NCI-H2227 (cell line): ENCODE data around the gene COL4A1.

ENCODE experiments used
- DNase-seq: peaks from one replicate; lab custom pipeline; 2025; ENCODE audit not compliant: unreplicated experiment; lab: John Stamatoyannopoulos, UW

COL4A1 gene

DNA sequence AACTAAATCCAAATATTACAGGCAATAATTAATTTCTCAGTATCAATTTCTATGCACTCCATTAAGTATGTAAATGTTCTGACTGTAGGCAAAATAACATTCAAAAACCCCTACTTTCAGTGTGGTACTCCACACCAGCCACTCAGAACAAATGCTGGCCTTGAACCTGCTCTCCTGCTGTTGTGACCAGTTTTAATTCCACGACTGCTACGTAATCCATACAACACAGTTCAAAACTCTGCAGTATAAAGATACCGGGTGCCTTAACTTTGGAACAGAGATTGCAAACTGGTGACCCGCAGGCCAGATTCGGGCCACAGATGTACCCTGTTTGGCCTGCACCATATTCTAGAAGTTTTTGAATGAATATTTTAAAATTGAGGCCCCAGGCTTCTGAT is 30.4 kb downstream of the COL4A1 start:
- no peak for DNase-seq

DNA sequence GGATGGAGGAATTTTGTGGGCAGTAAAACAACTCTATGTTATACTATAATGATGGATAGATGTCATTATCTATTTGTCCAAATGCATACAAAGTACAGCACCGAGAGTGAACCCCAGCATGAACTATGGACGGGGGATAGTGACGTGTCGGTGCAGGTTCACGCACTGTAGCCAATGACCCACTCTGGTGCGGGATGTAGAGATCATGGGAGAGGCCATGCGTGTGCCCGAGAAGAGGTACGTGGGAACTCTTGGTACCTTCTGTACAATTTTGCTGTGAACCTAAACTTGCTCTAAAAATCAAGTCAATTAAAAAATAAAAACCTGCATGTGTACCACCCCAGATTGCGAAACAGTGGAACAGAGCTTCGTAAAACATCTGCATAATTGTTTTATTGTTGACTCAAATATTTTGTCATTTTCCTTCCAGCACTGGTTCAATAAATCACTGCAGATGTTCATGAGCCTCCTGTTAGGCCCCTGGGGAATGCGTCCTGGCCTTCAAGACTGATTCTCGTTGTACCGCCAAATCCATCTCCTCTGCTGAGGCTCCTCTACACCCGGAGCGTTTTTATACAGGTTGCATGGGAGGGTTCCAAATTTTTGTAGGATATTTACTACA is 30.9 kb downstream of the COL4A1 start:
- no peak for DNase-seq

DNA sequence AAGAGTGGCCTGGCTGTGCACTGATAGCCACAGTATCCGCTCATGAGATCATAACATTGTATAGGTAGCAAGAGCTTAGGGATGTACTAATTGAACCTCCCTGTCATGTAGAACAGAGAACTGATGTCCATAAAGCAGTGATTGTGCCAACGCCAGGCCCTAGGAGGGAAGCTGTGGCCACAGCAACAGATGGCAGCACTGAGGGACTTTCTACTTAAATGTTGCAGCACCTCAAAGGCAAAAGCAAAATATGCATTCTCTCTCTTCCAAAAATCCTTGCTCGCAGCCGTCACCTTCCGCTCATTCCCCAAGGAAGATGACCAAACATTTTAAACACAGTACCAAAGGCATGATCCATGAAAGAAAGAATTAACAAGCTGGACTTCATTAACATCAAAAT is 32.3 kb downstream of the COL4A1 start:
- no peak for DNase-seq

DNA sequence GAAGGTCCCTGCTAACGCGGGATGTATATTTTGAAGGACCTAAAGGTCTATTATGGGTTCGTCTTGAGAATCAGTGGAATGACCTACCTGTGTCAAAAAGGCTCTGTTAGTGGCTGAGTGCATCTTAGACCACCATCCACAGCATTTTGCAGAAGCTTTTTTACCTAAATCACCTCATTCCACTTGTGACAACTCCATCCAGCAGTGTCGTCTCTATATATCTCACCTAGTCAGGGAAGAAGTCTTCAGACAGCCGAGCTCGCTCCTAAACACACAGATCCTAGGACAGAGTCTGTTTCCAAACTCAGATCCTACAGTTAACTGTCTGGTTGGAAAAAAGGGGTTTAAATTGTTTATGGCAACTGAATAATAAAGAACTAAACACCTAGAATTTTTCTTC is 33.7 kb downstream of the COL4A1 start:
- DNase-seq: no peak

DNA sequence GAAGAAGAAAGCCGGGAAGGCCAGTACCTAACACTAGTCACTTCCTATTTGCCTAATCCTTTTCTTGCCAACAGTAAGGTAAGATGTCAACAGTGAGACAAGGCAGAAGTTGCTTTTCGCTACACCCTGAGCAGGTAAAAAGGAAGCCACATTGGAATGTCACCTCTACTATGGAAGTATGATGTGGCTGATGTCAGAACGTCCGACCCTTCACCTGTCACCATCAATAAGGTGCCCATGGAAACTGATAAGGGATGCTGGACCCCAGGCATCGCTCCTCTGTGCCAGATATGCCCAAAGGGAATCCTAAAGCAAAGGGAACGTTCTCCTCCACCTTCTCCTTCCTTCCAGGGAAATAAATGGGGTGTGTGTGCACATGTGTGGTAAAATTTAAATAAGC is 34.3 kb downstream of the COL4A1 start:
- DNase-seq: no peak

DNA sequence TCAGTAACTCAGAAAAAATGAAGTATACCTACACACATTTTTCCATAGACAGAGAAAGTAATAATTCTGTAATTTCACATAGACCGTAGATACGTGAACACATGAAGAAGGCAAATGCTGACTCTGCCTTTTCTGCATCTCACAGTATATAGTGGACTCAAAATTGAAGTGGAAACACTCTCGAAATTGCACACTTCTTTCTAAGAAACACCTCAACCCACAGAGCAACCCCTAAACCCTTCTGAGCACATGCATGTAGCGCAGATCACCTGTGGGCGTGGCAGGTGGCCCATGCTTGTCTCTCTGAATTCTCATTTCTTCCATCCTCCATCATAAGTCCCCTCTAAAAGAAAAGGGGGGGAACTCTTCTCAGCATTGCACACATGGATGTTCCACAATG is 34.7 kb downstream of the COL4A1 start:
- DNase-seq: no peak

DNA sequence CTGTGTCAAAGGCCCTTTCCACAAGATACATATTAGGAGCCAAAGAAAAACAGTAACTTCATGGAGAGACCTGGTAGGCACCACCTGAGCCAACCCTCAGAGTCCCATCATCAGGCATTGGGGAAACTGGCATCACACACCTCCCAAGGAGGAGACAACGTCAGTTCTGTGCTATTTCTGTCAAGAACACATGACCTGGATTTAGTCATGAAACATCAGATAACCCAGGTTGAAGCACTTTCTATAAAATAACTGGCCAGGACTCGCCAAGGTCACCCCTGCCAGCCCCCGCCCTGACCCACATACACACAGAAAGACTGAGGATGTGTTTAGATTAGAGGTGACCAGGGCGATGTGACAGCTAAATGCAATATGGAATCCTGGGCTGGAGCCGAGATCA is 35.6 kb downstream of the COL4A1 start:
- DNase-seq: no peak

DNA sequence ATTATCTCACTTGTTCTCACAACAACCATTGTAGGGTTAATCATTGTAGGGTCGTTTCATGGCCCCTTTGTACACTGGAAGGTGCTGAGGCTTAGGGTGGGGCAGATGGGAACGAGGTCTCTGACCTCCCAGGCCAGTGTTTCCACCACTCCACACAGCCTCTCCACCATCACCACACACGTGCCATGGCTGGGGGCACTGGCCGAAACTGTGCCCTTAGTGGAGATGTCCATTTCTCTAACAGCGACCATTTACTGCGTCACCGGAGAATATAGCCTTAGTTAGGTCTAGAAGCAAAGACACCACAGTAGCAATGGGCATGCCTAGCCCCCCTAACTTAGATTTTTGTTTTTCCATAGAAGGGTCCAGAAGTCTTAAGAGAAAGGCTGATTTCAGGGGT is 36.5 kb downstream of the COL4A1 start:
- no peak for DNase-seq

DNA sequence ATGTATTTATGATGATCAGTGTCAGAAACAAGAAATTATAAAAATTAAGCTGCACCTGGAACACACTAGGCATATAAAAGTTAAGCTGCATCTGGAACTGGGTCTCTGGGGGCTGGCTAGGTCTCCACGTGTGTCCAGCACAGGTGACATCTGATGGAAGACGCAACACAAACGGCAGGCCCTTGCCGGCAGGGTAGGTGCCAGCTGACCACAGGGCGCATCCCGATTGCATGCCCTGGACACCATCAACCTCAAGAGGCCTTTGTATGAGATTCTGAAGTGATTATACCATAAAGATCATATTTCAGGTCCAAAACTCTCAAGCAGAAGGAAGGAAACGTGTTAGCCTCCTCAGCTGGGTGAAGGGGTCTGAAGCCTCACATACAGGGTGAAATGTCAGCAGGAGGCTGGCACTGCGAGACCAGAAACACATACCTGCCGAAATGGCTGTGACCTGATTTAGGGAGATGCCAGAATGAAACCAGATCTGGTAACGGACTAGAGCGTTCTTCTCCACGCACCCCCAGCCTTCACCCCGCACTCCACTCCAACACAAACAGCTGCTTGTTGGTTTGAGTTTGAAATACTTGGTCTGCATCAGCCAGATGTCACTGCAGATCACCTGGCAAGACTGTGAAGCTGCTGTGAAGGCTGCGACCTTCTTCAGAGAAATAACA is 37.3 kb downstream of the COL4A1 start:
- no peak for DNase-seq

DNA sequence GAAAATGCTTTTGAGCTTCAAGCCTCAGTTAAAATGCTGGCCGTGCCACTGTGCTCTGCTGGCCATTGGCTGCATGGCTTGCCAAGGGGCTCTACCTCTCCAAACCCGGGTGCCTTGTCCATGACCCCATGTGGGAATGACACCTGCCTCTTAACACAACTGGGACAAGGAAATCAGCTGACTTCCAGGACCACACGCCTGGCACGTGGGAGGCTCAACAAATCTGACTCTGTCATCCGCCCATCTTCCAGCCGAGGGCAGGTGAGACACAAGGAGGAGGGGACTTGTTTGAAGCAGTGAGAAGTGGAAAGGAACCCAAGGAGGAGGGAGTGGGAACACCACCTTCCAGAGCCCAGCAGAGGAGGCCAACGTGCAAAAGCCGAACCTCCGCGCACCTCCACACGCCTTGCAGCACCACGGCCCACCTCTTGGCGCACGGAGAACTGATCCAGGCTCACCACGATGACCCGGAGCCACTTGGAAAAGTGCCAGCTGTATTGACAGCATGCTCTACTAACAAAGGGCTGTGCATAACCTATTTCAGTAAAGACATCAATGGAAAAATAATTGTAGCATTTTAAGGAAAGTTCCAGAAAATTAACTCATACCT is 38.3 kb downstream of the COL4A1 start:
- no peak for DNase-seq

DNA sequence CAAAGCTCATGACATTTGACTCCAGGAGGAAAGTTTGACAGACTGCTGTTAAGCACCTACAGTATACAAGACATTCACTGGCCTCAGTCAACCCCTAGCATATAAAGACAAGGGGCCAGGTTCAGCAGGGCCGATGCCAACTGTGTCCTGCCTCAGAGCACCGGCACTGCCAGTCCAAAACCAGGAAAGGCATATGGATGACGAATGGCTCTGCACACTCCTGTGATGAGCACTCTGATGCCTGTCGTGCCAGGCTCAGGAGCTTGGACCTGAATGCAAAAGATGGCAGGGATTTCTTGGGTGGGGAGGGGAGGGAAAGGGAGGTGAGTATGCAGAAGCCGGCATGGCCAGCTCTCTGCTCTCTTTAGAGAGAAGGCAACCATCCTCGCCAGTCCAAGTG is 38.9 kb downstream of the COL4A1 start:
- DNase-seq: no peak

DNA sequence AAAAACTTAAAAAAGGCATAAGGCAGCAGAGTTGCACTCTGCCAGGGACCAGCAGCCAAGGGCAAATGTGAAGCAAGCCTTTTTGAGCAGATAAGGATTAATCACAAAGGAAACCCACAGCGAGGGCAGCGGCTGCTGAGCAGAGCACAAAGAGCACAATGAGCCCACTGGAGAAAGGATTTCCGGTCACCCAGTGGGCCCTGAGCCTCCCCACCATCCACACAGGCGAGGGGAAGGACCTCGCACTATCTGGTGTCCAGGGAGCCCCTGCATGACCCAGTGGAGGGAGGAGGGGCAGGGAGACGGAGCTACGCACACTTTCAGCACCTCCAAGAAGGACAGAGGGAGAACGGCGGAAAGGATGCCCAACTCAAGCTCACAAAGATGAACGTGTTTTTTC is 40.0 kb downstream of the COL4A1 start:
- DNase-seq: no peak

DNA sequence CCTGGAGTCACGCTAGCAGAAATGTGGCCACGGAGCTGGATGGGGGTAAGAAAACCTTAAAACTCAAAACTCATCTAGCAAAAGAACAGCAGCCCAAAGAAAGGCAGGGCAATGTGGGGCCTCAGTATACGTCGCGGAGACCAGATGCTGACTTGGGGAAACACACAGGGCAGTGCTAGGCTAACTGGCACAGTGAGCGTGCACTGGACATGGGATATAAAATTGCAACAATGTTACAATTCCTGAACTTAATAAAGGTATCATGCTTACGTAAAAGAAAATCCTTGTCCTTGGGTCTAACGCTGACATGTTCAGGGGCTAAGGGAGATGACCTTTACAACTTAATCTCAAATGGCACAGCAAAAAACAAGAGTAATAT is 40.5 kb downstream of the COL4A1 start:
- DNase-seq: no peak

DNA sequence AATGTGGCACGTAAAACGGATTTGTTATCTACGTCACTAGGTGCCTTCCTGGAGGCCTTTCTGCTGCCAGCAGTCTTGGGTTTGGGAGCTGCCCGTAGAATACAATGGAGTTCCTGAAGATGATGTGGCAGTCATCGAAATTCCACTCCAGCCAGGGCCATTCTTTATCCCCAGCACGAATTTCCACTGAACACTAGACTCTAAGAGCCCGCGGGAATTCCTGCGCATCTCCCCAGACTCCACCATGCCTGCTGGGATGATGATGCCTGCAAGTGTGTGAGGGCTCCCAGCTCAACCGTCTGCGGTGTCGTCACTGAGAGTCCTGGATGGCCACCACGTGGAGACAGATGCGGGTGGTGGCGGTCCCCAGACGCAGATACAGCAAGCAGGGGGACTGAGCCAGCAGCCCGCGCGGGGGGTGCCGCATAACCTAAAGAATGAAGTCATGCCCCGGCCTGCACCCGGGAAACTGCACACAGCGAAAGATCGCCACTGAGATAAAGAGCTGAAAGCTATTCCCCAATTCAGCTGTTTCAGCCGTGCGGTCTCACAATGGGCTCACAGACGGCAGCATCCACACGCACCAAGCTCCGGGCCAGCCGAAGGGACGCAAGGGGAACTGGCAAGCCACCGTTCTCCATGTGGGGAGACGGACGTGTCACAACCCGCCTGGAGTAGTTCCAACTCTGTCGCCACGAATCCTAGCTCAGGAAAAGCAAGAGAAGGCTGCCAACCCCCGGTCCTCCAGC is 41.1 kb downstream of the COL4A1 start:
- DNase-seq: no peak

DNA sequence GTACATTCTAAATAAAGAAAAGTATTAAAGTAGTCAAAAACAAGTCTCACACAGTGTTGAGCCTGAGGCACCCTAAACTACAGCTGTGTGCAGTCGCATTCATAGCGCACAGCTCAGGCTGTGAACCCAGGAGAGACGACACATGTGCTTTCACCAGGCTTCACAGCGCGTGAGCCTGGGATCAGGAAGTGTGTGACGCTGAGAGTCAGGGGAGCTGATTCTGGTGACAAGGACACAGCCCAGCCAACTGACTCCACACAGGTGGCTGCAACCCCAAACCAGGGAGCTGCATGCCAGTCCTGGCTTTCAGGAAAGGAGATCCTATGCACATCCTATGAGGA is 41.6 kb downstream of the COL4A1 start:
- no peak for DNase-seq

DNA sequence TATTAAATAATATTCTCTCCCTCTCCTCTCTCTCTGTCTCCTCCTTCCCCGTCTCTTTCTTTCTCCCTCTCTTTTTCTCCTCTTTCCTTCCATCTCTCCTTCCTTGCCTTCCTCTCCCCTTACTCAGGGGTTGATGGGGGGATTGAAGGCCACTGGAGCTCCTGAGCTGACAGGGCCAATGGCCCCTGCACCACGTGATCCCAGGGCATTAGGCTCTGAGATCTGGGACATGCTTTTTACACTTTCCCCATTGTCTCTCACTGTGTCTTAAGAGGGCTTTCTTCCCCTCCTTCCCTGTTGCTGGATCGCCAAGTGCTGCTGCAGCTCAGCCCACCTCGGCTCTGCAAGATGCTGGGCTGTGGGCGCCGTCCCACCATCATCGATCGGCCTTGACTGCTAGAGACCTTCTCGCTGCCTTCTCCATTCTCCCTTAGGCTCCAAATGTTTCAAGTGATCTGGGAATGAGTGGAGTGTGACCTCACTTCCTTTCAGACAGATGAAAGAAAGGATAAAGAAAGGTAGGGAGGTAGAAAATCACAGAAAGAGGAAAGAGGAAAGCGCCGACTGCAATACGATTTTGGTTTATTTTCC is 42.2 kb downstream of the COL4A1 start:
- no peak for DNase-seq

DNA sequence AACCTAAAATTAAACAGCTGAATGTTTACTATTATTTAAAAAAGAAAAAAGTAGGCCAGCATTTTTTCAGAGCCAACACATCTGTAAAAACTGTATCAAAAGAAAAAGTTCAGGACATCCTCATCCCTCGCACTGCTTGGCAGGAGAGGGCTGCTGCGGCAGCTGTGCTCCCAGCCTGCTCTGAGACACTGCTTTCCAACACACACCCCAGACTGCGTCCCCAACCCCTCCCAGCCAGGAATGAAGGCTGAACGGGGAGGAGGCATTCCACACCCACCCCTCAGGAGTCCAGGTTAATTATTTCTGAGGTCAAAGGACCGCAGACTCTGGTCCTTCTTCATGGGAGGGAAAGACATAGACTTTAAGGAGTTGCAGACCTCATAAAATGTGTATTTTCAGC is 43.1 kb downstream of the COL4A1 start:
- DNase-seq: no peak

DNA sequence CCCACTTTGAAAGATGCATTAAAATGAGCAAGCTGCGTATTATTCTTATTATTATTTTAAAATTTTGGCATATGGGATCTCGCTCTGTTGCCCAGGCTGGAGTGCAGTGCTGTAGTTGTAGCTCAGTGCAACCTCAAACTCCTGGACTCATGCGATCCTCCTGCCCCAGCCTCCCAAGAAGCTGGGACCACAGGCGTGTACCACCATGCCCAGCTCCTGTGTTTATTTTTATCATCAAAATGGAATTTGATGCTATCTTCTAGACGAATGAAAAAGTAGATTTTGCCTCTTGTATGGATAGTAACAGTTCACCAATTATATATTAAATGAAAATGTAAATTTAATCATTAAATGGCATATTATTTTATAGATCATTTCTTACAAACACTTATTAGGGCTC is 43.6 kb downstream of the COL4A1 start:
- no peak for DNase-seq

DNA sequence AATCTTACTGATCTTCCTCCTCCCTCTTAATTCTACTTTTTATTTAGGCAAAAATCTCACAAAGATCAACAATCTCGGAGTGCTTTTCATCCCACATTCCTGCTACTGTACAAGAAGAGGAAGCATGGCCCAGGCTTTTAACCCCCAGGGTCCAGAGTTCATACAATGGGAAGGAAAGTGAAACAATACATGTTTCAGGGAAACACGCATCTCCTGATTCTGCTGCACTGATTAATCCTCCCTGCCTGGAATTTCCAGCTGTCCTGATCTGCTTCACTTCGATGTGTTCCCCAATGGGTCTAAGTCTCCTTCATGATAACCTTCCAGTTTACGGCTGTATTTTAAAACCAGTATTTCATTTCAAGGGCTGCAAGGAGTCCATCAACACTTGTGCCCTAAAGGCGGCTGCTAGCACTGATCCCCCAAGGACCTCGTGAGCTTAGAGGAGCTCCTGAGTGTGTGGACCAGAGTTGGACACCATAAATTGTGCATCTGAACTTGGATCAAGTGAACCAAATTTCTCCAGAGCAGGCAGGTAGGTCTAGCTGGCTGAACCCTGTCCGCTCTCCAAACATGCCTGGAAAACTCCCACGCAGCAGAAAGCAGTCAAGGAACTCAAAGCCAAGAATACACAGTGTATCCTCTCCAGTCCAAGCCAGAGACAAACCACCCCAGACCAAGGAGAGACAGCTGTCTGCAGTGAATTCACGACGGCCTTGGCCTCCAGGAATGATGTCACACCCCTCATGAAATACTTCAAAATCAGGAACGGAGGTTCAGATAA is 44.3 kb downstream of the COL4A1 start:
- no peak for DNase-seq

DNA sequence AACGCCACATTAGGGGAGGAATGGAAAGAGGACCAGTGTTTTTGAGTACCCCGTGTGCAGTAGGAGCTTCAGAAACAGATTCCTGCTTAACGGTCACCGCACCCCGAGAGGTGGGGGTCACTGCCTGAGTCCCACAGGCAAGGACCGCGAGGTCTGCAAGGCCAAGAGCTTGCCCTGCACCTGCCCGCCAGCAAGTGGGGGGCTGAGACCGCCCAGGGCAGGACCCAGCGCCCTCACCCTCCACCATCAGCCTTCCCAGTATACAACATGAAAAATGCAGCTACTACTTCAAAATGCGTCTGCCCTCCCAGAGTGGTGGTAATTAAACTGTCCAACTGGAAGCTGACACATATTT is 44.9 kb downstream of the COL4A1 start:
- no peak for DNase-seq
